ENCODE measurements around the gene MRPS27. TPM values are rescaled to one million over a fixed set of nuclear protein-coding genes. Genes with fewer than 3 reads are reported as not detected.

Gene MRPS27
- total RNA-seq, 1 donor from 2014 or later, result 54.7 TPM

GRCh38 chr5:72228960-72229359, 91.1 kb downstream of the MRPS27 start:
- Mint-ChIP-seq H3K27me3 (no peaks in the 10 kb centered on the region), H3K9me3 (ENCODE audit: low read depth) (no peaks in the 10 kb centered on the region), H3K4me3 (ENCODE audit: low read depth) (no peak overlapping the region), H3K4me1 (ENCODE audit: low read depth) (no peaks in the 10 kb centered on the region), H3K36me3 (ENCODE audit: insufficient read depth) (peaks cover 15% of the 10 kb centered on the region), H3K27ac (no peak overlapping the region)
- no peak for DNase-seq (ENCODE audit: low spot score, unreplicated experiment)
- no peak for TF ChIP-seq CTCF (IDR thresholded peaks at IDR 0.05; ENCODE audit: unreplicated experiment)

- Mint-ChIP-seq H3K27me3 (no peaks in the 10 kb centered on the region), H3K27ac (no peak overlapping the region), H3K4me1 (ENCODE audit: low read depth) (no peaks in the 10 kb centered on the region), H3K9me3 (ENCODE audit: low read depth) (no peaks in the 10 kb centered on the region), H3K4me3 (ENCODE audit: low read depth) (no peak overlapping the region), H3K36me3 (ENCODE audit: insufficient read depth) (peaks cover 18% of the 10 kb centered on the region)
- DNase-seq (ENCODE audit: low spot score, unreplicated experiment), result no peak
- TF ChIP-seq CTCF (IDR thresholded peaks at IDR 0.05; ENCODE audit: unreplicated experiment), result no peak
These were observed 93.1 kb downstream of the MRPS27 start for GRCh38 chr5:72226950-72227349.

- no peak overlapping the region for H3K27ac Mint-ChIP-seq
These were observed 94.3 kb downstream of the MRPS27 start for GRCh38 chr5:72225741-72226140.

GRCh38 chr5:72224946-72225463, 95.0 kb downstream of the MRPS27 start:
- TF ChIP-seq CTCF (IDR thresholded peaks at IDR 0.05; ENCODE audit: unreplicated experiment), result no peak
- no peaks in the 10 kb centered on the region for H3K9me3 Mint-ChIP-seq (ENCODE audit: low read depth)
- peaks cover 24% of the 10 kb centered on the region for H3K36me3 Mint-ChIP-seq (ENCODE audit: insufficient read depth)
- no peaks in the 10 kb centered on the region for H3K4me1 Mint-ChIP-seq (ENCODE audit: low read depth)
- H3K4me3 Mint-ChIP-seq (ENCODE audit: low read depth), result no peak overlapping the region
- DNase-seq (ENCODE audit: low spot score, unreplicated experiment), result no peak
- H3K27ac Mint-ChIP-seq, result no peak overlapping the region
- no peaks in the 10 kb centered on the region for H3K27me3 Mint-ChIP-seq

More at GRCh38 chr5:72225741-72226140, 94.3 kb downstream of the MRPS27 start:
- Mint-ChIP-seq H3K4me1 (ENCODE audit: low read depth) (no peaks in the 10 kb centered on the region), H3K27me3 (no peaks in the 10 kb centered on the region), H3K4me3 (ENCODE audit: low read depth) (no peak overlapping the region), H3K9me3 (ENCODE audit: low read depth) (no peaks in the 10 kb centered on the region), H3K36me3 (ENCODE audit: insufficient read depth) (peaks cover 25% of the 10 kb centered on the region)
- no peak for DNase-seq (ENCODE audit: low spot score, unreplicated experiment)
- TF ChIP-seq CTCF (IDR thresholded peaks at IDR 0.05; ENCODE audit: unreplicated experiment), result no peak

GRCh38 chr5:72223371-72223770, 96.7 kb downstream of the MRPS27 start:
- no peaks in the 10 kb centered on the region for H3K27me3 Mint-ChIP-seq

More at GRCh38 chr5:72223371-72223770, 96.7 kb downstream of the MRPS27 start:
- Mint-ChIP-seq H3K9me3 (ENCODE audit: low read depth) (no peaks in the 10 kb centered on the region), H3K36me3 (ENCODE audit: insufficient read depth) (peaks cover 36% of the 10 kb centered on the region), H3K4me1 (ENCODE audit: low read depth) (no peaks in the 10 kb centered on the region), H3K27ac (no peak overlapping the region), H3K4me3 (ENCODE audit: low read depth) (no peak overlapping the region)
- DNase-seq (ENCODE audit: low spot score, unreplicated experiment), result no peak
- no peak for TF ChIP-seq CTCF (IDR thresholded peaks at IDR 0.05; ENCODE audit: unreplicated experiment)

Measured in progenitor cell of endocrine pancreas (in vitro differentiated cells).